OCI-LY3 (cell line): ENCODE data around the gene TMEM247.

Experiments
- H2AFZ ChIP-seq: fragments of 200-600, 300-600 bp; shearing (Covaris generic); 2 replicates; pipeline ENCODE4 v1.6.0; 2014; ENCODE audit warnings: antibody characterized with exemption, low read depth, low read length
- H3K27ac ChIP-seq: fragments of 200-600, 300-600 bp; sonication (generic); 2 replicates; pipeline ENCODE4 v1.5.1; 2014; ENCODE audit warnings: mild to moderate bottlenecking, low read length, moderate library complexity, mixed read lengths
- H3K27me3 ChIP-seq: fragments of 200-600, 300-600 bp; sonication (generic); 2 replicates; pipeline ENCODE4 v1.6.1; 2014; ENCODE audit warnings: low read depth, low read length, mixed read lengths
- H3K36me3 ChIP-seq: fragments of 200-600, 300-600 bp; sonication (generic); replicated peaks from 2 replicates; pipeline ENCODE3; 2014; ENCODE audit warnings: low read depth, low read length, mixed read lengths
- H3K4me1 ChIP-seq: fragments of 300-600, 200-600 bp; sonication (generic); 2 replicates; pipeline ENCODE4 v1.6.1; 2014; ENCODE audit warnings: low read length, mixed read lengths
- H3K4me2 ChIP-seq: fragments of 200-600, 300-600 bp; sonication (generic); 2 replicates; pipeline ENCODE4 v1.6.1; 2014; ENCODE audit warnings: low read length, mixed read lengths
- H3K4me3 ChIP-seq: fragments of 300-600, 200-600 bp; sonication (generic); 2 replicates; pipeline ENCODE4 v1.5.1; 2014; ENCODE audit warnings: antibody characterized with exemption, mild to moderate bottlenecking, low read length, moderate library complexity
- H3K79me2 ChIP-seq: fragments of 300-600, 200-600 bp; shearing (Covaris generic); 2 replicates; pipeline ENCODE4 v1.6.1; 2014; ENCODE audit warnings: mild to moderate bottlenecking, low read length, mixed read lengths
- H3K9ac ChIP-seq: fragments of 300-600, 200-600 bp; shearing (Covaris generic); 2 replicates; pipeline ENCODE4 v1.6.0; 2014; ENCODE audit warnings: mild to moderate bottlenecking, low read length, moderate library complexity
- H3K9me3 ChIP-seq: fragments of 200-600, 300-600 bp; shearing (Covaris generic); 2 replicates; pipeline ENCODE4 v1.6.1; 2014; ENCODE audit warnings: low read length, mixed read lengths; ENCODE audit not compliant: insufficient read depth
- H4K20me1 ChIP-seq: fragments of 200-600, 300-600 bp; sonication (generic); 2 replicates; pipeline ENCODE4 v1.6.1; 2016; ENCODE audit warnings: low read length, mixed read lengths; ENCODE audit not compliant: insufficient read depth
- EZH2phosphoT487 ChIP-seq: fragments of 200-600 bp; shearing (Covaris generic); IDR thresholded peaks from 2 replicates; pipeline ENCODE4 v1.6.1; 2018; ENCODE audit warnings: antibody characterized with exemption, mixed run types, low read depth
- TF ChIP-seq, protein P1 (sequence below): fragments of 200-600, 300-600 bp; sonication (generic); IDR thresholded peaks from 2 replicates; pipeline ENCODE4 v1.5.1; 2014; ENCODE audit warnings: antibody characterized with exemption, low read length, low read depth

The TMEM247 gene

DNA sequence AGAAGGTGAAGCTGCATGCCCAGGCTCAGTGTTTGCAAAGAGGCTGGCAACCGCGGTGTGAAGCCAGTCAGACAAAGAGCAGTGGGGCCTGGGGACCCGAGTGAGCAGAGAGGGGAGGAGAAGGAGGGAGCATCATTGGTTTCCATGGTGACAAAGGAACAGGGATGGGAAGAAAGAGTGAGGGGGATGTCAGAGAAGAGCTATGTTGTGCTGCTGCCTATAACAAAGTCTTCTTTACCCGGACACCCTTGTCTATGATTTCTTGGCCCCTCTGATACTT lies 14.5 kb downstream of the TMEM247 start:
- H3K4me3 ChIP-seq, result peak overlapping the region; percentile 42
- TF ChIP-seq, protein P1, sequence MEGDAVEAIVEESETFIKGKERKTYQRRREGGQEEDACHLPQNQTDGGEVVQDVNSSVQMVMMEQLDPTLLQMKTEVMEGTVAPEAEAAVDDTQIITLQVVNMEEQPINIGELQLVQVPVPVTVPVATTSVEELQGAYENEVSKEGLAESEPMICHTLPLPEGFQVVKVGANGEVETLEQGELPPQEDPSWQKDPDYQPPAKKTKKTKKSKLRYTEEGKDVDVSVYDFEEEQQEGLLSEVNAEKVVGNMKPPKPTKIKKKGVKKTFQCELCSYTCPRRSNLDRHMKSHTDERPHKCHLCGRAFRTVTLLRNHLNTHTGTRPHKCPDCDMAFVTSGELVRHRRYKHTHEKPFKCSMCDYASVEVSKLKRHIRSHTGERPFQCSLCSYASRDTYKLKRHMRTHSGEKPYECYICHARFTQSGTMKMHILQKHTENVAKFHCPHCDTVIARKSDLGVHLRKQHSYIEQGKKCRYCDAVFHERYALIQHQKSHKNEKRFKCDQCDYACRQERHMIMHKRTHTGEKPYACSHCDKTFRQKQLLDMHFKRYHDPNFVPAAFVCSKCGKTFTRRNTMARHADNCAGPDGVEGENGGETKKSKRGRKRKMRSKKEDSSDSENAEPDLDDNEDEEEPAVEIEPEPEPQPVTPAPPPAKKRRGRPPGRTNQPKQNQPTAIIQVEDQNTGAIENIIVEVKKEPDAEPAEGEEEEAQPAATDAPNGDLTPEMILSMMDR, result no peak
- no peak for TF ChIP-seq EZH2phosphoT487
- H3K9me3 ChIP-seq, result no peaks in the 10 kb centered on the region
- peaks cover 6% of the 10 kb centered on the region for H3K27me3 ChIP-seq
- H3K79me2 ChIP-seq, result no peaks in the 10 kb centered on the region
- no peak overlapping the region for H2AFZ ChIP-seq
- H3K36me3 ChIP-seq, result no peaks in the 10 kb centered on the region
- H3K4me2 ChIP-seq, result peak overlapping the region; percentile 81
- H3K4me1 ChIP-seq, result peaks cover 71% of the 10 kb centered on the region
- peak overlapping the region; percentile 40; the same call in 1 of the 2 replicates for H3K9ac ChIP-seq
- no peaks in the 10 kb centered on the region for H4K20me1 ChIP-seq
- peak overlapping the region; percentile 80 for H3K27ac ChIP-seq

- Histone ChIP-seq H3K4me1 (peaks cover 68% of the 10 kb centered on the region), H3K4me2 (no peak overlapping the region), H3K27me3 (peaks cover 6% of the 10 kb centered on the region), H3K9me3 (no peaks in the 10 kb centered on the region), H3K36me3 (no peaks in the 10 kb centered on the region), H4K20me1 (no peaks in the 10 kb centered on the region), H2AFZ (no peak overlapping the region), H3K4me3 (no peak overlapping the region), H3K9ac (no peak overlapping the region), H3K27ac (no peak overlapping the region), H3K79me2 (no peaks in the 10 kb centered on the region)
- no peak for TF ChIP-seq EZH2phosphoT487
- TF ChIP-seq, protein P1, result no peak
Measured at GRCh38 chr2:46494596-46494995, 15.2 kb downstream of the TMEM247 start.

GRCh38 chr2:46495231-46496030 lies 16.1 kb downstream of the TMEM247 start:
- Histone ChIP-seq H4K20me1 (no peaks in the 10 kb centered on the region), H3K27me3 (peaks cover 6% of the 10 kb centered on the region), H3K9me3 (no peaks in the 10 kb centered on the region), H3K9ac (no peak overlapping the region), H3K4me3 (no peak overlapping the region), H2AFZ (no peak overlapping the region), H3K4me2 (no peak overlapping the region), H3K27ac (no peak overlapping the region), H3K36me3 (no peaks in the 10 kb centered on the region), H3K79me2 (no peaks in the 10 kb centered on the region), H3K4me1 (peaks cover 60% of the 10 kb centered on the region)
- TF ChIP-seq EZH2phosphoT487, result no peak
- TF ChIP-seq, protein P1, result no peak

DNA sequence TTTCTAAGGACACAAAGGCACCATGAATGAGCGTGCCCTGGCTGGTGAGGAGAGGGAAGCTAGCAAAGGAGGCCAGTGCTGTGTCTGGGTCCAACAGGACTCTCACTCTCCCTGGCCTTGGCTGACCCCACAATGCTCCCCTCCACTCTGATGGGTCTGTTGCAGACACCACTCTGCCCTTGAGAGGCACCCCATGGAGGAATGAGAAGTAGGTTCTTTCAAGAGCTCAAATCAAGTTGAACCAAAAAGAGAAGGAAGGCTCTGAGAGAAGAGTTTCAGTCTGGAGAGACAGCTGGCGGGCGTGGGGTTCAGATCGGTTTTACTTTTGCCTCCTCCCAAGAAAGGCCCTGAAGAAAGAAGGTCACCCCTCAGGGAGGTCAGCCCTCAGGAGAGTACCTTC lies 18.4 kb downstream of the TMEM247 start:
- H3K4me1 ChIP-seq, result peaks cover 40% of the 10 kb centered on the region
- no peak overlapping the region for H2AFZ ChIP-seq
- H3K9ac ChIP-seq, result peak overlapping the region; percentile 17; the same call in 1 of the 2 replicates
- 0 out of 2 replicates have a peak overlapping the region, but pooled peaks have one; percentile 7 for H3K4me3 ChIP-seq
- no peaks in the 10 kb centered on the region for H3K9me3 ChIP-seq
- no peak overlapping the region for H3K27ac ChIP-seq
- TF ChIP-seq EZH2phosphoT487, result no peak
- no peaks in the 10 kb centered on the region for H4K20me1 ChIP-seq
- no peaks in the 10 kb centered on the region for H3K36me3 ChIP-seq
- no peaks in the 10 kb centered on the region for H3K79me2 ChIP-seq
- H3K27me3 ChIP-seq, result peaks cover 6% of the 10 kb centered on the region
- H3K4me2 ChIP-seq, result peak overlapping the region; percentile 94
